GM12891 (cell line): ENCODE measurements around the gene HECTD4.

Experiments
- PAX5 ChIP-seq: IDR thresholded peaks from 2 replicates; pipeline ENCODE4 v1.6.1; 2011; ENCODE audit warnings: low read length, moderate library complexity, mild to moderate bottlenecking; ENCODE audit not compliant: insufficient read depth, severe bottlenecking
- POLR2A ChIP-seq: IDR thresholded peaks from 2 replicates; pipeline ENCODE4 v1.6.1; 2011; ENCODE audit warnings: low read depth, low read length, control low read depth
- POLR2AphosphoS5 ChIP-seq: IDR thresholded peaks from 2 replicates; pipeline ENCODE4 v1.6.1; 2011; ENCODE audit warnings: low read depth, low read length, control low read depth
- POU2F2 ChIP-seq: IDR thresholded peaks from 2 replicates; pipeline ENCODE4 v1.6.1; 2011; ENCODE audit warnings: low read depth, mild to moderate bottlenecking, control low read depth, low read length, moderate library complexity
- SPI1 ChIP-seq: IDR thresholded peaks from 2 replicates; pipeline ENCODE4 v1.6.1; 2011; ENCODE audit warnings: low read depth, low read length, control low read depth
- TAF1 ChIP-seq: IDR thresholded peaks from 2 replicates; pipeline ENCODE4 v1.6.1; 2011; ENCODE audit warnings: low read depth, low read length, control low read depth

DNA sequence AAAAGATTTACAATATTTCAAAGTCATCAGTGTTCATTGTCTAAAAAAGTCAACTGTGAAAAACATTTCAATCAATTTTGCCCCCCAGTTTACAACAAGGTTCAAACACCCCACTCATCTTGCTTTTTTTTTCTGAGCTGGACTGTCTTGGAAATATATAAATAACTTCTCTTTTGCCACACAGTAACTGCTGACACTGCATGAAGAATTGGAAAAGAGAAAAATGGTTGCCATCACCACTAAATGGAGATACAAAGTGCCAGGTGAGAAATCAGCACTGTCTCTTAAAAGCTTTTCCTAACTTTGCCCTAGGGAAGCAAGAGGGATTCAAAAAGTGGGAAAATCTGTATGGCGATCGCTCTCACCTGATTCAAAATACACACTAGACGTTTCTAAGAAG lies 155.5 kb downstream of the HECTD4 start:
- no peak for TF ChIP-seq TAF1
- TF ChIP-seq SPI1 = no peak
- no peak for TF ChIP-seq POLR2A
- TF ChIP-seq POLR2AphosphoS5 = no peak
- no peak for TF ChIP-seq POU2F2
- TF ChIP-seq PAX5 = no peak
